Activated CD8-positive, alpha-beta memory T cell treated with anti-CD3 and anti-CD28 coated beads, Interleukin-2, amount 50 U/mL, for 24 hours (primary cell): ENCODE results near the gene PDILT.

Experiments
- DNase-seq: peaks from one replicate; pipeline ENCODE4 v3.0.0-alpha.2; 2020; ENCODE audit errors: extremely low read depth

PDILT gene

DNA sequence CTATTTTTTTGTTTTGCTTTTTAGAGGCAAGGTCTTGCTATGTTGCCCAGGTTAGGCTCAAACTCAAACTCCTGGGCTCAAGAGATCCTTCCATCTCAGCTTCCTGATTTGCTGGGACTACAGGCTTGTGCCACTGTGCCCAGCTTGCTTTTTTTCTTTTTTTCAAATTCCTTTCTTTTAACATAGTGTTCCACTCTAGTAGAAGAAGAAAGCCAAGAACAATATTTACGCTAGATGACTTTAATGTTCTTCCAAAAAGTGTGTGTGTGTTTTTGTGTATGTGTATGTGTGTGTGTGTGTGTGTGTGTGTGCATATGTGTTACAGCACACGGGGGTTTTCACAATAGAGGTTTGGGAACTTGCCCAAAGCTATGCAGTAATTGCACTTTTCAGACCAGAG lies 41.3 kb downstream of the PDILT start:
- DNase-seq: no peak

DNA sequence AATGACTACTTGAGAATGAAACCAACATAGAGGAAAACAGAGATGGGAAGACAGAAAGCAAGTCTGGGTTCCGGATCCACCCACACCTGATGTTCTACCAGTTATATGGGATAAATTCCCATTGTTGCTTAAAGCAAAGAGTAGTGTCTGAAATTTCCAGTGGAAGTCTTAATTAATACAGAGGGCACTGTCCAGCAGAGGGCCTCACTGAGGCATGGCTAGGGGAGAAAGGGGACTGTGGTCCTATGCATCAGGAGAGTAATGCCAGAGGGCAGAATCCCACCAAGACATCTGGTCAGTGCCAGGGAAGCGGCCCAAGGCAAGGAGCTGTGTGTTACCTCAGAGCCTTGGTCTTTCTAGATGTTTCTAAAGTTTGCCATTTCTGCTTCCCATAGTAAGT lies 44.5 kb downstream of the PDILT start:
- no peak for DNase-seq

DNA sequence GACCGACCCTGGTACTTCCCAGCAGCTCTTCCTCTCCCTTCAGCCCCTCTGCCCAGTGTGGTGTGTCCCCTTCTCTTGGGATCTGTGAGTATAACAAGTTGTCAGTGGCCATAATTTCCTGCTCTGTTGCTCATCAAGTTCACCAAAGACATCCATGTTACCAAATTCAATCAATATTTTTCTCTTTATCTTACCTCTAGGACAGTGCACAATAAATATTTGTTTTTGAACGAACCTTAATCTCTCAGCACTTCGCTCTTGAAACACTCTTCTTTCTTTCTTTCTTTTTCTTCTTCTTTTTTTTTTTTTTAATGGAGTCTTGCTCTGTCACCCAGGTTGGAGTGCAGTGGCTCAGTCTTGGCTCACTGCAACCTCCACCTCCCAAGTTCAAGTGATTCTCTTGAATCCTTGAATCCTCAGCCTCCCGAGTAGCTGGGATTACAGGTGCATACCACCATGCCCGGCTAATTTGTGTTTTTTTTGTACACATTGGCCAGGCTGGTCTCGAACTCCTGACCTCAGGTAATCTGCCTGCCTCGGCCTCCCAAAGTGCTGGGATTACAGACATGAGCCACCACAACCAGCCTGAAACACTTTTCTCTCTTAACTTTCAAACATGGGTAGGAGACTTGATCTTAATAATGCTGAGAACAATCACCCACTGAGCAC lies 49.3 kb downstream of the PDILT start:
- DNase-seq: no peak

DNA sequence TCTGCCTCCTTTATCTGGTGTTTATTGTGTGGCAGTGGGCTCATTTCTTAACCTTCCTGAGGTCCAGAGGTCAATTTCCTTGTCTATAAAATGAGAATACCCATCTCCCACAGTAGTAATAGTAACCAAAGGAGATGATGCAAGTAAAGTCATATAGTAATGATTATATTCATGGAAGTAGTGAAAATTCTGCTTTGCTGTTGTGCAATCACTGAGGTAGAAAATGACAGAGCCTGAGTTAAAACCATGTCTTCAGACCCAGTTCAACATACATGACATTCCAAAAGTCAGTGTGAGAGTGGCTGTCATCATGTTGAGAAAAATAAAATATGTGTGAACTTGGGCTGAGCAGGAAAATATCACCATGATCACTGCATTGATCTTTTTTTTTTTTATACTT lies 51.2 kb downstream of the PDILT start:
- no peak for DNase-seq

DNA sequence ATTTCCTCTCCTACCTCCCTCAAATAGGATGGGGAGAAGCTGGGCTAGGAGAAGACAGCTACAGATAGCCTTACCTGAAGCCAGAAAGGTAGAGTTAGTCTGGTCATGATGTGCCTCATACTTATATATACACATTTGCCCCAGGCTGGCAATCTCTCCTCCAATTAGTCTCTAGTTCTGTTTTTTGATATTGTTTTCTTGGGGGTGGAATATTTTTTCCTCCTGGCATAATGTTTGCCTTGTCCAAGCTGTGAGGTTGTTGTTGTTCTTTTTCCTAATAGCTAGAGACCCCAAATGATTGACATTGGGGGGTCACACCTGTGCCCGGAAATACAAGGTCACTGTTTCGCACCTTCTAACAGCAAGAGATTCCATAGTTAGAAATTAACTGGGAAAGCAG lies 51.9 kb downstream of the PDILT start, which contains the start of gene UMOD:
UMOD (minus strand) TSS at position 101 of the 400 bp plus-strand sequence. CDS start 1,978 bp downstream, outside the sequence.
- no peak for DNase-seq

DNA sequence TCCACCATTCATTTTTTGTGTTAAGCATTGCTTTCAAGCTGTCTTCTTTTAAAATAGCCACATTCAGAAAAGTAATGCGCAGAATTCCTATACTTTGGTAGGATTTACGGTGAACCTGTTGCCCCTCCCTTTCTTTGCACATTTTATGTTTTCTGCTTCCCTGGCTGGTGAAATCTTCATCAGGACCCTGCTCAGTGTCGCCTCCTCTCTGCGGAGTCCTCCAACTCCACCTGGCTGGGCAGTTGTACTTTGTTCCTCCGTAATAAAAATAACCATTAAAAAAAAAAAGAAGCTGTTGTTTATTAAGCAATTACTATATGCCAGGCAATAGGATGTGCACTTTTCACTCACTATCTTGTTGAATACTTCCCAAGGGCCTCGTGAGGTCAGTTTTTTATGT lies 54.9 kb downstream of the PDILT start:
- no peak for DNase-seq

DNA sequence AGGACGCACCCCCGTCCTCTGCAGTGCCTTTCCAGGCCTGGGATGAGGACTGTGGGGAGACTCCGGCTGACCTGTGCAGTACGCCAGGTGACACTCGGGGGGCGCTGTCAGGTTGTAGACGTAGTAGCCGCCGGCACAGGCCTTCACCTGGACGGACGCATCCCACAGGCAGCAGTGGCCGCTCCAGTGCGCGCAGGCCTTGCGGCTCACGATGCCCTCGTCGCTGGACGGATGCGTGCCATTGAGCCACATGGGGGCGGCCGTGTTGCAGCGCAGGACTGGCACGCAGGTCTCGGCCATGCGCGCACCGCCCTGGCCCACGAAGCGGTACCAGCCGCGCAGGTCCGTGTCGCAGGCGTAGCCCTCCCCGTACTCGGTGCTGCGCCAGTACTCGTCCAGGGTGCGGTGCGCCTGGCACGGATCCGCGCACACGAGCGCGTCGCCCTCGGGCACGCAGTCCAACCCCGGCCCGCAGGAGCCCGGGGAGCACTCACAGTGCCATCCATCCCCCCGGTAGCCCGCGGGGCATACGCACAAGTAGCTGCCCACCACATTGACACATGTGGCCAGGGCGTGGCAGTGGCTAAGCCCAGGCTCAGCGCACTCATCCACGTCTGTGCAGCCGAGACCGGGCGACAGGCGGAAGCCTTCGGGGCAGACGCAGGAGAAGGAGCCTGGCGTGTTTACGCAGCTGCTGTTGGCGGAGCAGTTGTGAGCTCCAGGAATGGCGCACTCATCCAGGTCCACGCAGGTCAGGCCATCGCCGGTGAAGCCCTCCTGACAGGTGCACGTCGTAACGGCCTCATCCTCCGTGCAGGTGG lies 56.0 kb downstream of the PDILT start:
- DNase-seq: no peak

DNA sequence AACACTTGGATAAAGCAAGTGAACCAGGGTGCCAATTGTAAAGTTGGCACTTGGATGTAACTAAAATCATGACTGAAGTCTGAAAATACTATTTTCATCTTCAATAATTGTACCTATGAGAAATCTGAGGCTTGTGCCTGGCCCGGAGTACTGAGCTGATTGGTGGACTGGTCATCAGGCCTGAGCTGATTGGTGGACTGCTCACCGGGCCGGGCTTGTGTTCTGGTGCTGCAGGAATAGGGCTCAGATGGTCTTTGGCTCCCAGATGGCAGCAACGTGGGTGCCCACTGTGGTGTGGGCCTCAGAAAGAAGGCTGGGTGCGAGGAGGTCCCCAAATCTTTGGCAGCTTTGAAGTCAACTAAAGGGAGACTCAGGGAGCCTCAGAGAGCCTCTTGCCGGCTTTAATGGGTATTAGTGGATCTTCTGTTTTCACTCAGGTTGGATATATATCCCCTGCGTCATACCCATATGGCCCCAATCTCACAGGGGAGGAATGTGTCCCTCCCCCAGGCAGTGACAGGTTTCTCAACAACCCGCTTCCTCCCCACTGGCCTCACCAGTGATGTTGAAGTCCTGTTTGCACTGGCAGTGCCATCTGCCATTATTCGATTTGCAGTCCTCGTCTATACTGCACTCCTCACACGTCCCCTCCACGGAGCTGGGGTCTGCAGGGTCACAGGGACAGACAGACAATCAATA lies 56.7 kb downstream of the PDILT start:
- no peak for DNase-seq

DNA sequence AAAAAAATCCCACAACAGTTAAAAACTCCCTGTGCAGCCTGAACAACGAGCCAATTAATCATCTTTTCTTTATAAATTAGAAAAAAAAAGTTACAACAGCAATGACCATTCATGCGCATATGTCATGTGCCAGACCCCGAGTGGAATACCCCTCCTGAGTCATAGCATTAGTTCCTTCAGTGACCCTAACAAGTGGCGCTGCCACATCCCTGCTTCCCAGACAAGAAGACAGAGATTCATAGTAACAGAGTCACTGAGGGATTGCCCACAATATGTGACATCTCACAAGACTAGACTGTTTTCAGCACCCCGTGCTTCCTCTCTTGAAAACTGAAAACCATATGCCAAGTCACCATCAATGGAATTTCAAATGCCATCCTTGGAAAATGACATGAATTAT lies 59.9 kb downstream of the PDILT start:
- DNase-seq: no peak

DNA sequence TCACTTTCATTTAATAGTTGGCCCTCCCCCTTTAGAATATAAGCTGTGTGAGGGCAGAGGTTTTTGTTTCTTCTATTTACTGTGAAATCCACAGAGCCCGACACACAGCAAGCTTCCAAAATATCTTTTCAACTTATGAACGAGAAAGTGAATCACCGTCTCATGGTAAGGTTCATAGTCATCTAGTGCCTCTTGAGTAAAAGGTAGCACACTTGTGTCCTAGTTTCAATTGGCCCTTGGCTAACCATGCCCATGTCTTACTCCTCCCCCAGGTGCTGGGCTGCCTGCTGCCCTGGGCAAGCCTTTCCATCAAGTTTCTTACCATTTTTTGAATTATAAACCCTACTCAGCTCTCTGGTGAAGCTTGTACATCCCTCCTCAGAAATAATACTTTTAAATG lies 64.8 kb downstream of the PDILT start:
- DNase-seq: no peak

DNA sequence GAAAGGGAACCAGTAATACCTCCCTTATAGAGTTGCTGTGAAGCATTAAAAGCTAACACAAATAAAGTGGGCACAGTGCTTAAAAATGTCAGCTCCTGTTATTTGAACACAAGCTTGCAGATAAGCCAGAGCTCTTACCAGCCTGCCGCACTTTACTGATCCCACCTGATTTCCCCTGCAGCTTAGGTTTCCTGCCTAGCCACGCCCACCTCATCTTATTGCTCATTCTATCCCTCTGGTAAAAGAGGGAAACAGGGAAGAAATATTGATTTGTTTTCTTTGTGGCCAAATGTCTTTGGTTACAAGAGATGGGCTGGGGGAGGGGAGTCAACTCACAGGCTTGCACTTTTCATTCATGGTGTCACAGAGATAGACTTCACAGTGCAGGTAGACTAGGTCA lies 67.6 kb downstream of the PDILT start:
- no peak for DNase-seq

DNA sequence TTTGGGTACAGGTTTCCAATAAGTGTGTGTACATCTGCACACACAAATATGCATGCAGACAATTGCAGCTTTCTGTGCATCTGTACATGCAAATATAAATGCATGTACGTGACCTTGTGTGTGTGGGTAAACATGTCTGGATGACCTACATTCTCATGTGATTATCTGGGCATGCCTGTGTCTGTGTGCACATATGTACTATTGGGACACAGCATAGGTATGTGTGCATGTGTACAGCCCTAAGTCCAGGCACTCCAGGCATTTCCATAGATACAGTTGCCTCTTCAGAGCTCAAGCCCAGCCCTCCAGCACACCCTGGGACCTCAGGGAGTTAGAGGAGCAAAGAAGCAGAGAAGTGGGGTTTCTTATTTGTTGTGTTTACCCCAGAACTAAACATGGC lies 70.1 kb downstream of the PDILT start:
- DNase-seq: no peak

DNA sequence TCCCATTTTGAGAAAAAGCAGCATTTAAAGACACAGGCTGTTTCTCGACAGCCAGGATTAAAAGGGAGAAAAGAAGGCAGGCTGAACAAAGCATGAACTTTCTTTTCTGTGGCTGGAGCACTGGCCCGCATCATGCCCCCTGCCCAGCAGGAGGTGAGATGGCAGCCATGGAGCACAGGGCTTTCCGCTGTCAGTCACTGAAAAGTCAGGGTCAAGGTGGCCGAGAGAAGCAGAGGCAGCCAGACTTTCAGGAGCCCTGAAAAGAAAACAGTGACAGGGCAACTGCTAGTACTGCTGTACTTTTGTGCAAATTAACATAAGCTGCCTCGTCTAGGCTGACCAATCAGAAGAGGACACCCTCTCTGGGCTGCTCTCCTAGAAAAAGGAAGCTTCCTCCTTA lies 71.4 kb downstream of the PDILT start:
- no peak for DNase-seq

DNA sequence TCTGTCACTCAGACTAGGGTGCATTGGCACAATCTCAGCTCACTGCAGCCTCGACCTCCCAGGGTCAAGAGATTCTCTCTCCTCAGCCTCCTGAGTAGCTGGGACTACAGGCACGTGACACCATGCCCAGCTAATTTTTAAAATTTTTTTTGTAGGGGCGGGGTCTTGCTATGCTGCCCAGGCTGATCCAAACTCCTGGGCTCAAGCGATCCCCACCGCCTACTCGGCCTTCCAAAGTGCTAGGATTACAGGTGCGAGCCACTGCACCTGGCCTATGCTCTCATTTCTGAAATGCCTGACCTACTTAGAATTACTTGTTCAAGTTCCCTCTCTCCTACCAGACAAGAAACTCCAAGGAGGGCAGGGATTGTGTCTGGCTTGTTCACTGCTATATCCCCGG lies 72.1 kb downstream of the PDILT start:
- no peak for DNase-seq

DNA sequence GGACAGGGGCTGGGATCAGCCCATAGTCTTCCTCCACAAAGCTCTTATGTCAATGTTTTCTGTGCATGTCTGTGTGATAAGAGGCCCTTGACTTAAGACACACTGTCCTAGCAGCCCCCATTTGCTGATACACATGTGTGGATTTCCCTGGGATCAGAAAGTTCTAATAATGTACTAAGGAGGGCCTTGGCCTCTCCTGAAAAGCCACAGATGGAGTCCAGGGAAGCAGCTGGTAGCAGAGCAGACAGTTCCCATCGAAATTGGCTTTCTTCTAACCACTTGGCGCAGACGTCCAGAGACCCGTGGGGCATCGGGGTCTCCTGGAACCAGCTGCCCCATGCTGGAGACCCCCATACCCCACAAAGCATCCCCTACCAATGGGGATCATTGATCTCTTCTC lies 72.9 kb downstream of the PDILT start:
- no peak for DNase-seq

DNA sequence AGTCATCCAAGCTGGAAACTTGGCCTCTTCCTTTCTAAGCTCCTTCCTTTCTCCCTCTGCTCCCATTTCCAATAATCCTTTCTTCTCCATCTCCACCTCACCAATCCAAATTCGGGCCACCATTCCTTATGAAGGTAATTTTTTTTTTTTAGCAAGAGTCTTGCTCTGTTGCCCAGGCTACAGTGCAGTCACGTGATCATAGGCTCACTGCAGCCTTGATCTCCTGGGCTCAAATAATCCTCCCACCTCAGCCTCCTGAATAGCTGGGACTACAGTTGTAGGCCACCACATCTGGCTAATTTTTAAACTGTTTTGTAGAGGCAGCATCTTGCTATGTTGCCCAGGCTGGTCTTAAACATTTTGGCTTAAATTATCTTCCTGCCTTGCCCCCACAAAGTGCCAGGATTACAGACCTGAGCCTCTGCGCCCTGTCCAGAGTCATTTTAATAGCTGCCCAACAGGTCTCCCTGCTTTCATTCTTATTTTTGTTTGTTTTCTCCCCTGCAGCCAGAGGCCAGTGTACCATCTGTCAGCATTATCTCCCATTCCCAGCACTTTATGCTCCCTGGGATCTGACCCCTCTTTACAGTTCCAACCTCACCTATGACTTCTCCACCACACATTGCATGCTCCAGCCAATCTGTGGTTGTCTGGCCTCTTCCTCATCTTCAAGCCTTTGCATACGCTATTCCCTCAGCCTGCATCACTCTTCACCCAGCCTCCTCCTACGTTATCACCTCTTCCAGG lies 75.0 kb downstream of the PDILT start:
- no peak for DNase-seq

DNA sequence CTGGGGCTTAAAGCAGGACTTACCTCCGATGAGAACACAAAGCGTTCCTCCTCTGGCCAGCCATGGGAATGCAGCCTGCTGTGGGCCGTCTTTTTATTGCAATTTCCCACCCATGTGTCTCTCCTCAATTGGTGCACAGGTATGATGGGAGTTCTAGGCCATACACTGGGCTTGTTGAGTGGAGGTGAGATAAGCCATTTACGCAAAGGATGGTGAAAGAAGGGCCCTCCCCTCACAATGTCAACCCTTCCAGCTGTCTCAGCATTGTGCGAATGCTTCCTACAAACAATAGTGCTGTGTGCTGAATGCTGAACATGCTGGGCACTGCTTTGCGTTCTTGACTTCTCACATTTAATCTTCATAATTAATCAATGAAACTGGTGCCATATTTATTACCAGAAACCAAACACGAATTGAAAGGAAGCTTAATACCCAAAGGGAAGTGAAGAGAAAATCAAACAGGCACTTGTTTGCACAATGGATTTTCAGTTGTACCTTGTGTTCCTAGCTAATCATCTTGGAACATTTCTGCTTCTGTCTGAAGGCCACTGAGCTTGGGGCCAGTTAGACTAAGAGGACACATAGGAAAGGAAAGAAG lies 77.0 kb downstream of the PDILT start, which contains the start of gene GP2:
GP2 (minus strand) TSS at position 70 of the 598 bp plus-strand sequence. CDS start 1,082 bp downstream, outside the sequence.
- no peak for DNase-seq

DNA sequence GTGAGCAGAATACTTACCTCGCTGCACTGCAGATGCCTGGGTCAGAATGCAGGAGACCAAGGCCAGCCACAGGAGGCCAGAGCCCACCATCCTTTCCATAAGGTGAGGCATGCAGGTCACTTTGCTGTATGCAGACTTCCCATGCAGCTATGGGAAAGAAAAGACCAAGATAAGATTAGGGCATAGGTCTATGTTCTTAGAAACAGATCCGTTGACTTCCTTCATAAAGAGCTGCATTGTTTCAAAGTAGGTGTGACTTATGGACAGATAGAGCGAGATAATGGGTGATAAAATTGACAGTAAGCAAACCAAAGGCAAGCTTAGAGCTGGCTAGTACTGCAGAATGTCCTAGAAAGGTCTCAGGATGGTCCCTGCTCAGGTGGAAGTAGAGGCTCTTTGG lies 78.2 kb downstream of the PDILT start:
- no peak for DNase-seq

DNA sequence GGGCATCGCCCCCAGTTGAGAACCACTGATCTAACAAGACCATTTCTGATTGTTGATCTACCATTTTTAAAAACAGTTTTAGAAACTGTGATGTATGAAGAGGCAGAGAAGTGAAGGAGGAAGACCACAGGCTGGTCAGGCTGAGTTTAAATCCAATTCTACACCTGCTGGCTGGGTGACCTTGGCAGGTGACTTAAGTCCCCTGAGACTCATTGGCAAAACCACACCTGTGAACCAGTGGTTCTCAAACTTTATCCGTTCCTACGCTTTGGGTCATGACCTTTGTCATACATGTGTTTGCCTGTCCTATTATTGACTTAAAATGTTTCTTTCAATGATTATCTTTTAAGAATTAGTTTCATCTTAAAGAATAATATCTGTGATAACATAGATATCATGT lies 79.5 kb downstream of the PDILT start:
- no peak for DNase-seq

DNA sequence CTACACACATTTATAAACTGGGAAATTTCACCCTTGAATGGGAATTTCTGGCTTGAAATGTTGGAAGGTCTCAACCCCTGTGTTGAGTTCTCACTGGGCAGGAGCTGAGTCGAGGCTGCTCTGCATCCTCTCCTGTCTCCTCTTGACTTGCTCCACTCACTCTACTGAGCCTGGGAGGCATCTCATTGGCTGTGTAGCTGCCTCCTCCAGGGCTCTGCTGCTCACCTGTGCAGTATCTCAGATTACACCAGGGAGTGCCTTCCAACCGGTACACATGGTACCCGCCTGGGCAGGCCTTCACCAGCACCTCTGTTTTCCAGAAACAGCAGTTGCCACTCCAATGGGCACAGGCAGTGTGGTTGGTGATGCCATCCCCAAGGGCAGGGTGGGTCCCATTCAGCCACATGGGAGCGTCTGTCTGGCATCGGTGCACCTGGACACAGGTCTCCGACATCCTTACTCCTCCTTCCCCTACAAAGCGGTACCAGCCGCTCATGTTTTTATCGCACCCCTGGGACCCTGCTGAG lies 80.9 kb downstream of the PDILT start:
- no peak for DNase-seq

DNA sequence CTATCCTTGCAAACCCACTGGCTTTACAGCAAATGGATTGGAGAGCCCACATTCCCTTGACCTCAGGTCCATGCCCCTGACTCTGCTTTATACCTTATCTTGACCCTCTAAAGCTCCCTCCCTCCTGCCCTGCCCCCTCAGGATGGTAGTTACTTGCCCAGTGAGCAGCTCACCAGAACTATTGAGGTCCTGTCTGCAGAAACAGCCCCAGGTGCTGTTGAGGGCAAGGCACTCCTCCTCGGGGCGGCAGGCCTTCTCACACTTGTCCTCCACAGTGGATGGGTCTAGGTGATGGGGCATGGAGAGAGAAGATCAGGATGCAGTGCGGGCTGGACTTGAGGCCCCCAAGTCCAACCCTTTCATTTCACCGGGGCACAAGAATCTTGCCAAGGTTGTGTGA lies 81.8 kb downstream of the PDILT start:
- no peak for DNase-seq
